SK-N-MC (cell line): Measurements from ENCODE around the gene TM4SF1.

Experiments used
- EZH2 ChIP-seq: fragments of 200-600 bp; sonication (generic); IDR thresholded peaks from one replicate; pipeline ENCODE4 v1.6.1; 2017; ENCODE audit warnings: antibody characterized with exemption
- FOXP2 ChIP-seq: optimal IDR thresholded peaks from 2 replicates; pipeline ENCODE3; 2011; ENCODE audit warnings: mild to moderate bottlenecking, moderate library complexity; ENCODE audit not compliant: insufficient read depth; ENCODE audit errors: extremely low read length, control extremely low read depth
- POLR2AphosphoS5 ChIP-seq: IDR thresholded peaks from 2 replicates; pipeline ENCODE4 v1.6.1; 2012; ENCODE audit warnings: mild to moderate bottlenecking, low read depth, low read length, borderline replicate concordance

- TF ChIP-seq EZH2, result no peak
- no peak for TF ChIP-seq FOXP2
- TF ChIP-seq POLR2AphosphoS5, result no peak
Measured at GRCh38 chr3:149383703-149384102, 6.3 kb upstream of the TM4SF1 start.
